ENCODE results near the gene MORN5. TPM values are rescaled to one million over a fixed set of nuclear protein-coding genes. Genes with fewer than 3 reads are reported as not detected.

MORN5 gene
- total RNA-seq, 4 donors from 2014 or later: not detected

GRCh38 chr9:122197882-122198281 is 38.2 kb downstream of the MORN5 start:
- WGBS, 2 donors: 59 to 61% methylated on average over 4 of the region's 4 CpGs
- intact Hi-C loops (cut with DNase I; ENCODE audit: low total_unique reads): no loop called here
- TF ChIP-seq CTCF (IDR thresholded peaks at IDR 0.05) (no peak), POLR2A (IDR thresholded peaks at IDR 0.05) (no peak)
- H3K4me3 ChIP-seq (ENCODE audit: low read depth, poor library complexity, severe bottlenecking): no peak overlapping the region
- no peak for DNase-seq (ENCODE audit: low spot score in 2 of 2)

GRCh38 chr9:122200960-122201595 is 41.4 kb downstream of the MORN5 start:
- intact Hi-C loops (cut with DNase I; ENCODE audit: low total_unique reads): no loop called here
- WGBS, 2 donors: 65 to 76% methylated on average over 6 to 7 of the region's 7 CpGs
- H3K4me3 ChIP-seq (ENCODE audit: low read depth, poor library complexity, severe bottlenecking): no peak overlapping the region
- TF ChIP-seq CTCF (IDR thresholded peaks at IDR 0.05): no peak
- no peak for DNase-seq (ENCODE audit: low spot score in 2 of 2)

- intact Hi-C loops (cut with DNase I; ENCODE audit: low total_unique reads): no loop called here
- no peak for DNase-seq (ENCODE audit: low spot score in 2 of 2)
- 100% methylated on average over 1 of the region's 1 CpG for whole genome bisulfite sequencing, 2 donors
- no peak overlapping the region for H3K4me3 ChIP-seq (ENCODE audit: low read depth, poor library complexity, severe bottlenecking)
- TF ChIP-seq CTCF (IDR thresholded peaks at IDR 0.05): no peak
- no peak for TF ChIP-seq POLR2A (IDR thresholded peaks at IDR 0.05)
Observed at GRCh38 chr9:122201641-122202040, 41.9 kb downstream of the MORN5 start.

GRCh38 chr9:122202111-122202510 is 42.4 kb downstream of the MORN5 start:
- intact Hi-C loops (cut with DNase I; ENCODE audit: low total_unique reads): no loop called here
- 68 to 80% methylated on average over 3 of the region's 3 CpGs for WGBS, 2 donors
- TF ChIP-seq POLR2A (IDR thresholded peaks at IDR 0.05): no peak
- no peak for TF ChIP-seq CTCF (IDR thresholded peaks at IDR 0.05)
- no peak for DNase-seq (ENCODE audit: low spot score in 2 of 2)
- H3K4me3 ChIP-seq (ENCODE audit: low read depth, poor library complexity, severe bottlenecking): no peak overlapping the region

GRCh38 chr9:122204055-122204454 is 44.3 kb downstream of the MORN5 start:
- intact Hi-C loops (cut with DNase I; ENCODE audit: low total_unique reads): no loop called here
- no peak for DNase-seq (ENCODE audit: low spot score in 2 of 2)
- TF ChIP-seq CTCF (IDR thresholded peaks at IDR 0.05) (no peak), POLR2A (IDR thresholded peaks at IDR 0.05) (no peak)
- H3K4me3 ChIP-seq (ENCODE audit: low read depth, poor library complexity, severe bottlenecking): no peak overlapping the region
- 74 to 81% methylated on average over 5 of the region's 5 CpGs for WGBS, 2 donors

GRCh38 chr9:122204491-122204890 is 44.8 kb downstream of the MORN5 start:
- intact Hi-C loops (cut with DNase I; ENCODE audit: low total_unique reads): no loop called here
- 83 to 87% methylated on average over 12 of the region's 12 CpGs for WGBS, 2 donors
- no peak for DNase-seq (ENCODE audit: low spot score in 2 of 2)
- H3K4me3 ChIP-seq (ENCODE audit: low read depth, poor library complexity, severe bottlenecking): no peak overlapping the region
- no peak for TF ChIP-seq CTCF (IDR thresholded peaks at IDR 0.05)
- no peak for TF ChIP-seq POLR2A (IDR thresholded peaks at IDR 0.05)

Measured in lower leg skin (tissue), 4 donors.